ENCODE measurements around the gene POLR2L. TPM values are rescaled to one million over a fixed set of nuclear protein-coding genes. Genes with fewer than 3 reads are reported as not detected.

Gene POLR2L
- total RNA-seq, 2 donors from 2014 or later: 64.5 to 91.1 TPM

DNA sequence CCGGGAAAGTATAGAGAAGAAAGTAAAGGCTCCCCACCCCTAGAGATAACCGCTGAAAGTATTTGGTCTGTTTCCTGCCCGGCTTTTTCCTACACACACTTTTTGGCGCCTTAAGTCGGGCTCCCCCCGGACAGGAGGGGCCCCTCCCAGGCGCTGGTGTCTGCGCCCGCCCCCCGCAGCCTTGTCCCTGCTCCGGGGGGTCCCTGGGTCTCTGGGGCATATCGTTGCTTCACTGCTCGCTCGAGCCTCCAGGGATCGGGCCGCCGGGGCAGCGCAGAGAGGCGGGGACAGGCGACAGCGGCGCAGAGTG, 15.5 kb downstream of the POLR2L start:
- peaks cover 8 to 16% of the 10 kb centered on the region in 2 donors for H3K36me3 ChIP-seq
- H3K27me3 ChIP-seq (replicated peaks; ENCODE audit: insufficient read depth): no peaks in the 10 kb centered on the region
- no peak for DNase-seq (ENCODE audit: low spot score)
- peak overlapping the region; percentile 46 to 62 for H3K27ac ChIP-seq
- H3K9me3 ChIP-seq: no peaks in the 10 kb centered on the region
- H3K4me3 ChIP-seq: peak overlapping the region; percentile 31 to 37
- intact Hi-C loops (cut with DNase I): no loop called here
- 6% methylated on average over 22 of the region's 22 CpGs for WGBS
- TF ChIP-seq POLR2A (IDR thresholded peaks at IDR 0.05): no peak
- TF ChIP-seq POLR2AphosphoS5 (IDR thresholded peaks at IDR 0.05): no peak
- TF ChIP-seq, protein P1, sequence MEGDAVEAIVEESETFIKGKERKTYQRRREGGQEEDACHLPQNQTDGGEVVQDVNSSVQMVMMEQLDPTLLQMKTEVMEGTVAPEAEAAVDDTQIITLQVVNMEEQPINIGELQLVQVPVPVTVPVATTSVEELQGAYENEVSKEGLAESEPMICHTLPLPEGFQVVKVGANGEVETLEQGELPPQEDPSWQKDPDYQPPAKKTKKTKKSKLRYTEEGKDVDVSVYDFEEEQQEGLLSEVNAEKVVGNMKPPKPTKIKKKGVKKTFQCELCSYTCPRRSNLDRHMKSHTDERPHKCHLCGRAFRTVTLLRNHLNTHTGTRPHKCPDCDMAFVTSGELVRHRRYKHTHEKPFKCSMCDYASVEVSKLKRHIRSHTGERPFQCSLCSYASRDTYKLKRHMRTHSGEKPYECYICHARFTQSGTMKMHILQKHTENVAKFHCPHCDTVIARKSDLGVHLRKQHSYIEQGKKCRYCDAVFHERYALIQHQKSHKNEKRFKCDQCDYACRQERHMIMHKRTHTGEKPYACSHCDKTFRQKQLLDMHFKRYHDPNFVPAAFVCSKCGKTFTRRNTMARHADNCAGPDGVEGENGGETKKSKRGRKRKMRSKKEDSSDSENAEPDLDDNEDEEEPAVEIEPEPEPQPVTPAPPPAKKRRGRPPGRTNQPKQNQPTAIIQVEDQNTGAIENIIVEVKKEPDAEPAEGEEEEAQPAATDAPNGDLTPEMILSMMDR (IDR thresholded peaks at IDR 0.05): no peak
- H3K4me1 ChIP-seq (replicated peaks): peaks cover 33% of the 10 kb centered on the region

DNA sequence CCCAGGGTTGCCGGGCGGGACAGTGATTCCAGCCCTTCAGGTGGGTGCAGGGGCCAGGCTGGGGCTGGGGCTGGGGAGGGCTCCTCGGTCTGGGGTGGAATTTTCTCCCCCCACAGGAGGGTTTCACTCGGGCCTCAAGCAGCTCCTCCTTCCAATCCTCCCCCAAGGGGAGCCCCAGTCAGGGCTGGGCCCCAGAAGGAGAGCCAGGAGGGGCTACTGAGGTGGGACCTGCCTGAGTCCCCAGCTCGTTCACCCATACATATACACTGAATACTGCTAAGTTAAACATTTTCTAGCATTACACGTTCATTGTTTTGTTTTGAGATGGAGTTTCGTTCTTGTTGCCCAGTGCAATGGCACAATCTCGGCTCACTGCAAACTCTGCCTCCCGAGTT, 16.1 kb downstream of the POLR2L start:
- Histone ChIP-seq H3K27ac (peak overlapping the region; percentile 53 to 62), H3K4me3 (no peak overlapping the region), H3K27me3 (replicated peaks; ENCODE audit: insufficient read depth) (no peaks in the 10 kb centered on the region), H3K36me3 (peaks cover 8 to 16% of the 10 kb centered on the region in 2 donors), H3K4me1 (replicated peaks) (peaks cover 33% of the 10 kb centered on the region), H3K9me3 (no peaks in the 10 kb centered on the region)
- intact Hi-C loops (cut with DNase I): no loop called here
- DNase-seq (ENCODE audit: low spot score): no peak
- WGBS: 80% methylated on average over 8 of the region's 9 CpGs
- TF ChIP-seq POLR2A (IDR thresholded peaks at IDR 0.05): no peak
- no peak for TF ChIP-seq POLR2AphosphoS5 (IDR thresholded peaks at IDR 0.05)
- TF ChIP-seq, protein P1 (IDR thresholded peaks at IDR 0.05): no peak

DNA sequence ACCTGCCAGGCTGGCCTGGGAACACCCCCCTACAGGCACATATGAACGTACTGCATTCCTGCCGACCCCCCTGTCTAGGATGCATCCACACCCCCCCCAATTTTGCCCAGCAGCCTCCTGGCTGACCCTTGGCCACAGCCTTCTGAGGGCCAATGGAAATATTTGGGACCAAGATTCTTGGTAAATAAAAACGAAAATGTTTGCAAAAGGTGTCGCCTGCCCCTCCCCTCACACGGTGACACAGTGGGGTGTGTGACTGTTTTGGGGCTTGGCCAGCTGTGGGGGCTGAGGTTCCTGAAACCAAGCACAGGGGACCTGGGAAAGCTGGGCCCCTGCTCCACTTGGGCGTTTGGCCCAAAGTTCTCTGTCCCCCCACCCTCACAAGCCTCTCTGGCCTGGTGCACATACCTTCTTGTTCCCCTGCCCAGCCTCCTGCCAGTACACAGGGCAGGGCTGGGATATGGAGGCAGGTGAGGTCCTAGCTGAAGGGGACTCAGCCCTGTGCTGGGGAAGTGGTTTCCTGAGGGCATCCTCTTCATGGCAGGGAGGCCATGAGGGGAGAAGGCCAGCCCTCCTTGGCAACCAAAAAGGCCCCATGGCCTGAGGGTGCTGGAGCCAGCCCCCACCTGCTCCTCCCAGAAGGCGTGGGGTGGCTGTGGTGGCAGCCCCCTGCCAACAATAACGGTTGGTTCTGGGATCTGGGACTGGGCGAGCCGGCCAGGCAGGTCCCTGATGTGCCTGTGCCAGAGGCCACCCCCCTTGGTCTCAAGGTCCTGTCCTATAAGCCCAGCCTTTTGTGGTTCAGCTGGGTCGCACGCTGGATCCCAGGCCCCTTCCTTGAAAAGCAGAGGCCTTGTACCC, 16.7 kb downstream of the POLR2L start:
- intact Hi-C loops (cut with DNase I): no loop called here
- peaks cover 39% of the 10 kb centered on the region for H3K4me1 ChIP-seq (replicated peaks)
- DNase-seq (ENCODE audit: low spot score): no peak
- peaks cover 8 to 16% of the 10 kb centered on the region in 2 donors for H3K36me3 ChIP-seq
- peak overlapping the region; percentile 53 to 62 for H3K27ac ChIP-seq
- H3K27me3 ChIP-seq (replicated peaks; ENCODE audit: insufficient read depth): no peaks in the 10 kb centered on the region
- no peak overlapping the region for H3K4me3 ChIP-seq
- 57% methylated on average over 12 of the region's 12 CpGs for WGBS
- H3K9me3 ChIP-seq: no peaks in the 10 kb centered on the region
- TF ChIP-seq, protein P1 (IDR thresholded peaks at IDR 0.05): no peak
- TF ChIP-seq POLR2AphosphoS5 (IDR thresholded peaks at IDR 0.05): no peak
- no peak for TF ChIP-seq POLR2A (IDR thresholded peaks at IDR 0.05)

DNA sequence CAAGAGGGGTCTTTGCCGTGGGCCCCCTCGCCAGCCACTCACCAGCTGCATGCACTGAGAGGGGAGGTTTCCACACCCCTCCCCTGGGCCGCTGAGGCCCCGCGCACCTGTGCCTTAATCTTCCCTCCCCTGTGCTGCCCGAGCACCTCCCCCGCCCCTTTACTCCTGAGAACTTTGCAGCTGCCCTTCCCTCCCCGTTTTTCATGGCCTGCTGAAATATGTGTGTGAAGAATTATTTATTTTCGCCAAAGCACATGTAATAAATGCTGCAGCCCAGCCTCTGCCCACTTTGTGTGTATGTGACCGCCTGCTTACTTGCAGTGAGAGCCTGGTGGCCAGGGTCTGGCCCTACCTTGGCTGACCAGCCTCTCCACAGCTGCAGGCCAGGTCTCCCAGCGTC, 17.4 kb downstream of the POLR2L start:
- Histone ChIP-seq H3K27me3 (replicated peaks; ENCODE audit: insufficient read depth) (no peaks in the 10 kb centered on the region), H3K9me3 (no peaks in the 10 kb centered on the region), H3K36me3 (peaks cover 8 to 16% of the 10 kb centered on the region in 2 donors), H3K4me1 (replicated peaks) (peaks cover 39% of the 10 kb centered on the region), H3K4me3 (no peak overlapping the region), H3K27ac (peak overlapping the region in 1 of 2 donors; percentile 53)
- intact Hi-C loops (cut with DNase I): no loop called here
- TF ChIP-seq, protein P1 (IDR thresholded peaks at IDR 0.05): no peak
- no peak for TF ChIP-seq POLR2AphosphoS5 (IDR thresholded peaks at IDR 0.05)
- no peak for DNase-seq (ENCODE audit: low spot score)
- WGBS: 67% methylated on average over 11 of the region's 11 CpGs
